Glomerular visceral epithelial cell (primary cell): ENCODE measurements around the gene CIART.
A peak's percentile ranks its signal among the peaks of the same experiment; 100 is the strongest.
"Not testable (repeated sequence)": the region's sequence is repeated elsewhere in the genome, so short reads cannot be mapped to it uniquely, and the experiment has no call there.

ENCODE experiments used
- DNase-seq: peaks from one replicate; pipeline ENCODE4 v3.0.0-alpha.2; 2016; ENCODE audit errors: extremely low spot score

The CIART gene, protein sequence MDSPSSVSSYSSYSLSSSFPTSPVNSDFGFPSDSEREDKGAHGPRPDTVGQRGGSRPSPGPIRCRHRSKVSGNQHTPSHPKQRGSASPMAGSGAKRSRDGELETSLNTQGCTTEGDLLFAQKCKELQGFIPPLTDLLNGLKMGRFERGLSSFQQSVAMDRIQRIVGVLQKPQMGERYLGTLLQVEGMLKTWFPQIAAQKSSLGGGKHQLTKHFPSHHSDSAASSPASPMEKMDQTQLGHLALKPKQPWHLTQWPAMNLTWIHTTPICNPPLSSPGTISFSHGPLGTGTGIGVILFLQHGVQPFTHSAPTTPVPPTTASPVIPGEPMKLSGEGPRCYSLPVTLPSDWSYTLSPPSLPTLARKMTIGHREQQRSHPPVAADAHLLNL

DNA sequence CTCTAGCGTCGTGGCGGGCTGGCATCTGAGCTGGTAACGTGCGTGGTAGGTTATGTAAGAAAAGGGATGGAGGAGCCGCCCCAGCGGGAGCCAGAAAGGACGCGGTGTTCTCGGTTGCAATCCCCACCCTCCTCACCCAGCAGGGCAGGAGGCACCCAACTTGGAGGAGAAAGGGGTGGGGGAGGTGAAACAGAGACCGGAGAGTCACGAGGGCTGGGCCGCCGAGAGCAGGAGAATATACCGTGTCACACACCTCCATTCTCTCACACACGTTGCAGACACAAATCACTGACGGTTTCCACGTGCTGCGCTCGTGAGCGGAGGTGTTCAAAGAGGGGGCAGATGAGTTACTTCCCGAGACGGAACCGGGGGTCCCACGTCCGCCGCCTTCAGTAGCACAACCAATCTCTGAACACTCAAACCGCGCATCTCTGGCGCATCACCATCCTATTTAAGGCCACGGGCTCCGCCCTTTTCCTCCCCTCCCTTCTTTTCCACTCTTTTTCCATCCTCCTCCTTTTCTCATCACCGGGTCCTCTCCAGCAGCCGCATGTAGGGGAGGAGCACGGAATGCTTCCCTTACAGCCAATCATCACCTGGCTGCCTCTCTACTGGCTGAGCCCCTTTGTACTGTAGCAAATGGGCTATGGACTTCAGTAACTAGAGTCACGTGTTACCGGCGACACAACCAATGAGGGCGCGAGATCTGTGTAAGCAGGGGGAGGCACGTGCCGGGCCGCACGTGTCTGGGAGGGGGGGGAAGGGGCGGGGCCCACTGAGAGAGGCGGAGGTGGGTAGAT, at the start of gene CIART:
Gene CIART (plus strand): TSS at position 797 of the 800 bp plus-strand sequence. CDS start 714 bp downstream, outside the sequence.
- DNase-seq, result peak; percentile 58

GRCh38 chr1:150232921-150233320, 49.4 kb upstream of the CIART start:
- DNase-seq, result not testable (repeated sequence)

GRCh38 chr1:150233359-150234308, 48.7 kb upstream of the CIART start:
- peak; percentile 9 for DNase-seq

- DNase-seq, result no peak
These were observed 48.1 kb upstream of the CIART start for GRCh38 chr1:150234309-150234565.

DNA sequence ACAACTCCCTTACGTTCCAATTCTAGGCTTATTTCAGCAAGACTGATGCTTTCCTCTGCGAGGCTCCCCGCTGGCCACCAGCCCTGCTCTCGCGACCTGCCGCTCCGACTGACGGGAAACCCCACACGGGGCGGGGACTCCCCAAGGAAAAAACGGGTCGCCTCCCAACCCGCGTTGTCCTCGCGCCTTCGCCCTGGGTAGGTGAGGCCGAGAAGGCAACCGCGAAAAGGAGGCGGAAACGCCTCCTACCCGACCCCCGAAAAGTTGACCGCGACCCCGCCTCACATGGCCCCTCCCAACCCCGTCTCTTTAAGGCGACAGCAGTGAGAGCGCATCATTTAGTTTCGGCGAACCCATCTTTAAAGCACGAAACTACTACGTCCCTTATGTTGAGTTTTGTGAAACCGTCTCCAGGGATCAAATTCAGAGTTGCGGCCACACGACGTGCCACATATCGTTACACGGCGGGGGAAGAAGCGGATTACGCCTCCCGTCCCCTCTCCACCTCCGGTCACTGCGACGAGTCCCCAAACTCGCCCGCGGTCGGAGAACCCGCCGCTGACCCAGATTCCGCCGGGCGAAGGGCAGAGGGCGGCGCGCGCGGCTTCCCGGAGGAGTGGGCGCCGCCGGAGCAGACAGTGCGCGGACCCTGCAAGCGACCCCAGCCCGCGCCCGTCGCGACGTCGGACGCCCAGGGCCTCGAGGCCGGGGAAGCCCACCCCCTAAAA, 47.6 kb upstream of the CIART start:
- peak; percentile 83 for DNase-seq

DNA sequence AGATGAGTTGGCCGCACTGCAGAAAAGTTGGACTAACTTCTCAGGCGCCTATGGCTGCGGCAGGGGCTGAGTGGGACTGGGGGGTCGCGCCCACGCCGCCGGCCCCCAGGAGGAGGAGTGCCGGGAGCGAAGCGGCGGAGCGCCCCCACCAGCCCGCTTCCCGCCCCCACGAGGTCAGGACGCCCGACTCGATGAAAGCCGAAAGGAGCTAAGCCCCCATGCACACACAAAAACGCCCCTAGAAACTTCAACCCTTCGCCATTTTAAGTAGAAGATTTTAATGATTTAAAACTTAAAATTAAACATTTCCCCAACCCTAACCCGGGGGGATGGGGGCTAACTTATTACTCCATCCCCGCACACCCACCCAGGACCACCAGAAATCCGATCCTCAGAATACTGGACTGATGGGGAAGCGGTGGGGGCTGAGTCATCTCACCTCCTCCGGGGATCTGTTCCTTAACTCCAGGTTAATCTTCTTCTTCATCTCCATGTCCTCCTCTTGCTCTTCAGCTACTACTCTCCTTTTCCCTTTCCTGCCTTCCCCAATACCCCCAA, 47.0 kb upstream of the CIART start:
- peak; percentile 9 for DNase-seq

- DNase-seq, result peak; percentile 99
These were observed 46.3 kb upstream of the CIART start, which contains the start of gene ANP32E for GRCh38 chr1:150235852-150236613. ANP32E (minus strand) TSS chr1:150236112; CDS start chr1:150235786, 326 bp downstream.

GRCh38 chr1:150236614-150237100, 45.7 kb upstream of the CIART start:
- no peak for DNase-seq

DNA sequence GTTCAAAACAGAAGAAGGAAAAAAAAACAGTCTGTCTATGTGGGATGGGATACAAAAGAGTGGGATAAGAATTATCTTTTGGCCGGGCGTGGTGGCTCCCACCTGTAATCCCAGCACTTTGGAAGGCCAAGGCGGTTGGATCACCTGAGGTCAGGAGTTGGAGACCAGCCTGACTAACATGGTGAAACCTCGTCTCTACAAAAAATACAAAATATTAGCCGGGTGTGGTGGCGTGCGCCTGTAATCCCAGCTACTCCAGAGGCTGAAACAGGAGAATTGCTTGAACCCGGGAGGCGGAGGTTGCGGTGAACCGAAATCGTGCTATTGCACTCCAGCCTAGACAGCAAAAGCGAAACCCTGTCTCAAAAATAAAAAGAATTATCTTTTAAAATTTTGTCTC, 45.2 kb upstream of the CIART start:
- DNase-seq, result not testable (repeated sequence)

GRCh38 chr1:150237746-150238145, 44.6 kb upstream of the CIART start:
- no peak for DNase-seq

DNA sequence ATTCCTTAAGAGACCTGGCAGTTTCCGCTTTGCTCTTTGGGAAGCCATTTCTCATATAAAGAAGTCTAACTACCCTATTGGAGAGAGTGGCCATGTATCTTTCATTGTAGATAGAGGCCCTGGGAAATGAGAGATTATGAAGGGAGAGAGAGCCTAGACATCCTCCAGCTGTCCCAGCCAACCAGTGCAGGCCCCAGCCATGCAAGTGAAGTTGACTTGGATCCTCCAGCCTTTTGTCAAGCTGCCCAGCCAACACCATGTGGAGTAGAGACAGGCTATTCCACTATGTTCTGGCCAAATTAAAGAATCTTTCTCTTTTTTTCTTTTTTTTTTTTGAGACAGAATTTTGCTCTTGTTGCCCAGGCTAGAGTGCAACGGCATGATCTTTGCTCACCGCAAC, 39.4 kb upstream of the CIART start:
- DNase-seq, result no peak

DNA sequence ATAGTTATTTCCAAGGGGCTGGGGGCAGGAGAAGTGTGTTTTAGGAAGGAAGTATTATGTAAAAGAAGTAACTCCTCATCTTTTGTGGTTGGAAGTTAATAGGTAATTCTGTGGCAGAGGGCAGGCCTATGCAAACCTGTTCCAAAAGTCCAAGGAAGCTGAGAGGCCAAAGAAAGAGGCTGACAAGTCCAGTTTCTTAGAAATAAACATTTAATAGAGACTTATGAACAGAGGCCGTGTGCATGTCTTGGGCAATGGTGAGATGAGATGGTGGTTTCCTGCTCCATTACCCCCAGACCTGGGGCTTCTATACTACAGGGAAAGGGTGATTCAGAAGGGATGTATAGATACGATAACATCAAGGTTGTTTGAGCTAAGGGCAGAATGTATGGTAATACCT, 32.4 kb upstream of the CIART start:
- DNase-seq, result no peak

- no peak for DNase-seq
These were observed 26.2 kb upstream of the CIART start for GRCh38 chr1:150256198-150256553.

DNA sequence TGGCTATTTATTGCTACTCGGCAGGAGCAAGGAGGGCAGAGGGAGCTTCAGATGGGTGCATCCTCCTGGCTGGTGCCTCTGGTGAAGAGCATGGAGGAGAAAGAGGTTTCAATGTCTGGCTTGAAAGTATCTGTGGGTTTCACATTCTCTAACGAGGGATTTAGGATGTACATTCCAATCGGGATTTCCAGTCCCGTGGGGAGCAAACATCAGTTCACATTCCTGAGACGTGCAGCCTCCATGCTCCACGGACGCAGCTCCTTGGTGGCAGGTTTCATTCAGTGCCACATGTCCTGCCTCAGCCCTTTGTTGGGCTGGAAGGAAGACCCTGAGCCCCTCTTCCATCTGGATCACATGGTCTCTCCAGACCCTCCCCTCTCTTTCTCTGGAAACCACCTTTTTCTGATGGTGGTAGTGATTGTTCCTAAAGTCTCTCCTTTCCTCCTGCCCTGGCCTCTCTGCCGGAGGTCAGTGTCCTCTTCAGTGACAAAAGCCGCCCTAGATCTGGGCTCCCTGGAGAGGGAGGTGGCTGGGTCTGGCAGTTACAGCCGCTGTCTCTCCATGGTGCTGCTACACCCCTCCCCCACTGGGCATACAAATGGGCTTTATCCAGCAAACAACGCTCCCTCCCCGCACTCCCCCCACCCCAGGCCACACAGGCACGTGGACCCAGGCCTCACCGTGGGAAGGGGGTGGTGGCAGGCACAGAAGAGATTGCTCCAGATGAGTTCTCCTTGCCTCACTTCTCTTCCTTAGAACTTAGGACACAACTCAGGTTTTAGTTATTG, 25.6 kb upstream of the CIART start:
- no peak for DNase-seq

- DNase-seq, result no peak
These were observed 24.4 kb upstream of the CIART start, which contains the start of gene CA14 for GRCh38 chr1:150257624-150258585. CA14 (plus strand) TSS chr1:150257774; CDS start chr1:150258129, 355 bp downstream.

DNA sequence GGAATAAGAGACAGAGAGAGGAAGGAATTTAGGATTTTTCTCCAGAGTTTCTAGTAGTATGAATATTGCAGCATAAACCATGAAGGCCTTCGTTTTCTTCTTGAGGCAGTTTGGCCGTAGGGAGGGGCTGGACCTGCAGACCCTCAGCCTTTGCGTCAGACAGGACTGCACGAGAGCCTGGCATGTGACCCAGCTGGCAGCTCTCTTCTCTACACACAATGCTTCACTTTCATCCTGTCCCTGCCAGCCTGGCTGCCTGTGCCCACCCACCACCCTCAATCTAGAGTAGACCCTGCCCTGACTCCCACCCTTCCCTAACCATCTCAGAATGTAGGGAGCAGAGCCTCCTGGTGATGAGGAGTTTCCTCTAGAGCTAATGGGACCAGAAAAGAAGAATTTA, 23.1 kb upstream of the CIART start:
- DNase-seq, result no peak

DNA sequence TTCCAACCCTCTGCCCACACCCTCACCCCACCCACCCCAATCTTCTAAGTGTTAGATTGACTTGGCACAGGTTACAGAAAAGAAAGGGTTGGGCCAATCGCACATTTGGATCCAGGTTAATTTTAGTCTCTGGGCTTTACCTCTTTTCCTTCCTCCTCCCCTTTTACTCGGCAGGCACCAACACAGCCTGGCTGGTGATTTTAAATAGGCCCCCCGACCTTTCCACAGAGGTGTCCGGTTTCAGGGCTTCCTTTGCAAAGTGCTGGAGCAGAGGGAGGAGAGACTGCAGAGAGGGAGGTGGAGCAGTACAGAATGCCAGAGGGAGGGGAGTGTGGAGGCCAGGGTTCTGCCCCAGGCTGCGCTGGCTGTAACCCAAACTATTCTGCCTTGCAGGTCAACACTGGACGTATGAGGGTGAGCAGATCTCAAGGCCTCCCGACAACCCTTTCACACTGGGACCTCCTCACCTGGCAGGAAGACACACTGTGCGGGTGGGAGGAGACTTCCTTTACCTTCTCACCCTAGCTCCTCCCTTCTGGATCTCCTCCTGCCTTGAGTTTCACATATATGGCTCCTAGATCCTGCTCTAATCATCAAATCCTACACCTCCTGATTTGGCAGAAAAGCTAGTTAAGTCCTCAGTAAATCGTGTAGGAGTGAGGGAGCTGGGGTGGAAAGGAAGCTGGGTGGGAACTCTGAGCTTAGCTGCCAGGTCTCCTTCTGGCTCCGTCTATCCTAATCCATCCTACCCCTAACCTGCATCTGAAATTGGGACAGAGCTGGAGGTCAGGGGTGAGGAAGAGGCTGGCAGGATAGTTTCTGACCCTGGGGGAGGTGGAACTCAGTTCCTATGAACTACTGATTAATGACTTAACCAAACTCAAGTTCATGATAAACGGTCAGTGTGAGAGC, 22.3 kb upstream of the CIART start:
- peak; percentile 26 for DNase-seq
